ENCODE results near the gene POU6F2. TPM values are rescaled to one million over a fixed set of nuclear protein-coding genes. Genes with fewer than 3 reads are reported as not detected.

Gene POU6F2
- total RNA-seq, 4 donors from 2014 or later = 0.48 to 0.82 TPM; not detected in 2

DNA sequence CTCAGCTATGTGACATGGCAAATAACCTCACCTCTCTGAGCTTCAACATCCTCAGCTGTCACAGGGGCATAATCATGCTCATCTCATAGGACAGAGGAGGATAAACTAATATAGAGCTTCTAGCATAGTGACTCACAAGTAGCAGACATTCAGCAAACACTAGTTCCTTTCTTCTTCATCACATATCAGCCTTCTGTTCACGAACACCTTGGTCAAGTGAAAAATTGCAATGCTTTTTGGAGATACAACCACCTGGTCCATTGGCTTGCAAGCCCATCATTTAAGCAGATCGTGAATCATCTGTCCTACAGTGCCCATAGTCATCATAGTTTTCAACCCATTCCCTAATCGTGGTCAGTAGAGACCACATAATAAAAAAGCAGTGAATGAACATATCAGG lies 310.6 kb downstream of the POU6F2 start:
- H3K9me3 ChIP-seq = no peaks in the 10 kb centered on the region
- H3K27me3 ChIP-seq = no peaks in the 10 kb centered on the region
- no peak overlapping the region for H3K4me3 ChIP-seq
- no peaks in the 10 kb centered on the region for H3K36me3 ChIP-seq
- no peak overlapping the region for H3K27ac ChIP-seq
- intact Hi-C loops (cut with DNase I; ENCODE audit: low total_unique reads) (no loop called here), in situ Hi-C loops (cut with MboI; ENCODE audit: low pct_ligation_motif_present in 1 of 4, low pct_unique_long_range_greater_than_20kb in 1 of 4, low sequenced_read_pairs in 3 of 4) (no loop called here)
- TF ChIP-seq, protein P1, sequence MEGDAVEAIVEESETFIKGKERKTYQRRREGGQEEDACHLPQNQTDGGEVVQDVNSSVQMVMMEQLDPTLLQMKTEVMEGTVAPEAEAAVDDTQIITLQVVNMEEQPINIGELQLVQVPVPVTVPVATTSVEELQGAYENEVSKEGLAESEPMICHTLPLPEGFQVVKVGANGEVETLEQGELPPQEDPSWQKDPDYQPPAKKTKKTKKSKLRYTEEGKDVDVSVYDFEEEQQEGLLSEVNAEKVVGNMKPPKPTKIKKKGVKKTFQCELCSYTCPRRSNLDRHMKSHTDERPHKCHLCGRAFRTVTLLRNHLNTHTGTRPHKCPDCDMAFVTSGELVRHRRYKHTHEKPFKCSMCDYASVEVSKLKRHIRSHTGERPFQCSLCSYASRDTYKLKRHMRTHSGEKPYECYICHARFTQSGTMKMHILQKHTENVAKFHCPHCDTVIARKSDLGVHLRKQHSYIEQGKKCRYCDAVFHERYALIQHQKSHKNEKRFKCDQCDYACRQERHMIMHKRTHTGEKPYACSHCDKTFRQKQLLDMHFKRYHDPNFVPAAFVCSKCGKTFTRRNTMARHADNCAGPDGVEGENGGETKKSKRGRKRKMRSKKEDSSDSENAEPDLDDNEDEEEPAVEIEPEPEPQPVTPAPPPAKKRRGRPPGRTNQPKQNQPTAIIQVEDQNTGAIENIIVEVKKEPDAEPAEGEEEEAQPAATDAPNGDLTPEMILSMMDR (IDR thresholded peaks at IDR 0.05) = no peak
- TF ChIP-seq EP300 (IDR thresholded peaks at IDR 0.05; ENCODE audit: low read depth) = no peak
- TF ChIP-seq POLR2A (IDR thresholded peaks at IDR 0.05) = no peak
- TF ChIP-seq POLR2AphosphoS5 (IDR thresholded peaks at IDR 0.05) = no peak
- WGBS, 2 donors (ENCODE audit: low coverage in 1 of 2) = 68 to 100% methylated on average over 1 to 3 of the region's 3 CpGs
- DNase-seq = no peak
- no peaks in the 10 kb centered on the region for H3K4me1 ChIP-seq

DNA sequence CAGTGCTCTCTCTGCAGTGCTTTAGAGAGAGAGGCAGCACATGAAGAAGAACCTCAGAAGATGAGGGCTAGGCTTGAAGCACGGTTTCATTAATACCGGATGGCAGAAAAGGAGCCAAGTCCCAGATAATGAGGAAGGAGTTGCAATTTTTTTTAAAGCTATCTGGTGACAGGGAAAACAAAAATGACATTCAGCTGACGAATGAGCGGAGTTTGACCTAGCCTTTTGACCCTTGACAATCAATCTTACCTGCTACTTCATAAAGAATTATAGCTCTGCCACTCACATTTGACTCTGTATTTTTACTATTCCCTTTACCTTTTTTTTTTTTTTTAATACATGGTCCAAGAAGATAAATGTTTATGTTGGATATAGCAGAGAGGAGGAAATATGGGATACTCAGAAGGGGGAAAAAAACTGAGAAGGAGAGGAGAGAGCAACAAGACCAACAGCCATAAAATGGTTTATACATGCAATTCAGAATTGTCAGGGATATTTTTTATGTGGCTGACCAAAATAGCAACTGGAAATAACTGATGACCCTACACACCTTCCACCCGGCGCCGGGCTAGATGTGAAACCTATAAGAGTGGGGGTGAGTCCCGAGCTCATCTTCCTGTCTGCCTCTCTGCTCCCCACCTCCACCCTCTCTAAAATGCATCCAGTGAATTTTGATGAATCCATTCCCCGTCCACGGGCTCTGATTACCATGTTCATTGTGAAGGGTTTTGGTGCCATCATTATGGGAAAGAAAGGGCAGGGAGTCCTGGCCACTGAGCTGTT lies 314.1 kb downstream of the POU6F2 start:
- Histone ChIP-seq H3K27me3 (no peaks in the 10 kb centered on the region), H3K36me3 (no peaks in the 10 kb centered on the region), H3K9me3 (no peaks in the 10 kb centered on the region), H3K4me3 (no peak overlapping the region), H3K4me1 (no peaks in the 10 kb centered on the region), H3K27ac (no peak overlapping the region)
- intact Hi-C loops (cut with DNase I; ENCODE audit: low total_unique reads) (loop anchor here (5.0 kb wide), 1 partner anchor 875 kb away; no protein-coding TSS in a partner anchor), in situ Hi-C loops (cut with MboI; ENCODE audit: low pct_ligation_motif_present in 1 of 4, low pct_unique_long_range_greater_than_20kb in 1 of 4, low sequenced_read_pairs in 3 of 4) (no loop called here)
- WGBS, 2 donors (ENCODE audit: low coverage in 1 of 2) = 35 to 50% methylated on average over 4 to 10 of the region's 10 CpGs
- no peak for DNase-seq
- TF ChIP-seq EP300 (IDR thresholded peaks at IDR 0.05; ENCODE audit: low read depth) = no peak
- TF ChIP-seq, protein P1 (IDR thresholded peaks at IDR 0.05) = no peak
- no peak for TF ChIP-seq POLR2AphosphoS5 (IDR thresholded peaks at IDR 0.05)
- no peak for TF ChIP-seq POLR2A (IDR thresholded peaks at IDR 0.05)

DNA sequence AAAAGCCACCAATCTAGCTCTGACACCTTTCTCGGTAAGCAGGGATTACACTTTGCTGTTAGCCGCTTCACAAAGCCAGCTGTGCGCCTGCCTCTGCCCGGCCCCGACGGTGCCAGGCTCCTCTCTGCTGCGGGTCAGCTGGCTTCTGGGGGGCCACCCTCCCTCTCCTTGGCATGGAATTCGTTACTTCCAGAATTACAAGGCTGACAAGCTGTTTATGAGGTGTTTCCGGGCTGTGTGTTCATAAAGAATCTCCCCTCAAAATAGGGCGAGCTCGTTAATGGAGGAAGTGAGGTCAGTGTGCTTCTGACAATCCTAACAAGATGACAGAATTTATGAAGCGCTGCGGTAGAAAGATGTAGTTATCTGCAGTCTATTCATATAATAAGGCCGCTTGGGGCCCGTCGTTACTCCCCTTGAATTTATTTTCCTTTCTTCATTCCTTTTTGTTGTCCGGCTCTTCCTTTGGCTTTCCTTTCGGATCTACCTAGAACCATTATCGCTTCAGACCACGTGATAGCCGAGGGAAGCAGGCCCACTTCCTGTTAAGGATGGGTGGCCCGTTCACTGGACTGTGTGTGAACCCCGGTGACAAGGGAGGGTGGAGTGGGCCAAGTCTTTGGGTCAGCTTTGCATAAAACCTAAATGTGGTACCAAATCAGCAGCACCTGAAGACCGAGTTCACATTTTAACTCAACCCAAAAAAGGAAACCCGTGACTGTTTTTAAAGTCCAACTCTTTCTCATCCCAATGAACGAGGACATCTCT lies 315.5 kb downstream of the POU6F2 start:
- 63 to 78% methylated on average over 23 to 26 of the region's 26 CpGs for WGBS, 2 donors (ENCODE audit: low coverage in 1 of 2)

DNA sequence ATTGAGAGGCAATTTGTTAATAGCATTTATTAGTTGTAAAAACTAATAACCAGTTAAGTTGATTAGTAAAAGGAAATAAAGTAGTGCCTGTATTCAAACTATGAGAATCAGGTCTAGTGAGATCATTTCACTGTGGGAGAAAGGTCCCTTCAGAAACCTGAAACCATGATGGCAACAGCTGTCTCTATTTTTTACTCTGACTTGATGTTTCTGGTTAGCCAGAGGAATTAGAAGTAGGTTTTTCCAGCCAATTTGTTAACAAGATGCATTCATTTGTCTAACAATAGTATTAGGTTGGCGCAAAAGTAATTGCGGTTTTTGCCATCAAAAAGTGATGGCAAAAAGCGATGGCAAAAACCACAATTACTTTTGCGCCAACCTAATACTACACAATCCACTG lies 316.3 kb downstream of the POU6F2 start:
- in situ Hi-C loops (cut with MboI; ENCODE audit: low pct_ligation_motif_present in 1 of 4, low pct_unique_long_range_greater_than_20kb in 1 of 4, low sequenced_read_pairs in 3 of 4) = no loop called here

More for the DNA sequence above, 315.5 kb downstream of the POU6F2 start:
- Histone ChIP-seq H3K4me3 (no peak overlapping the region), H3K9me3 (no peaks in the 10 kb centered on the region), H3K27me3 (no peaks in the 10 kb centered on the region), H3K36me3 (no peaks in the 10 kb centered on the region), H3K27ac (no peak overlapping the region), H3K4me1 (no peaks in the 10 kb centered on the region)
- TF ChIP-seq EP300 (IDR thresholded peaks at IDR 0.05; ENCODE audit: low read depth) (no peak), POLR2A (IDR thresholded peaks at IDR 0.05) (no peak), POLR2AphosphoS5 (IDR thresholded peaks at IDR 0.05) (no peak)
- TF ChIP-seq, protein P1 (IDR thresholded peaks at IDR 0.05) = no peak
- DNase-seq = no peak
- in situ Hi-C loops (cut with MboI; ENCODE audit: low pct_ligation_motif_present in 1 of 4, low pct_unique_long_range_greater_than_20kb in 1 of 4, low sequenced_read_pairs in 3 of 4) = no loop called here
- intact Hi-C loops (cut with DNase I; ENCODE audit: low total_unique reads) = loop anchor here (5.0 kb wide), 1 partner anchor 874 kb away; no protein-coding TSS in a partner anchor

More for the DNA sequence above, 316.3 kb downstream of the POU6F2 start:
- 97 to 100% methylated on average over 3 to 4 of the region's 4 CpGs for WGBS, 2 donors (ENCODE audit: low coverage in 1 of 2)
- Histone ChIP-seq H3K4me1 (no peaks in the 10 kb centered on the region), H3K4me3 (no peak overlapping the region), H3K9me3 (no peaks in the 10 kb centered on the region), H3K27me3 (no peaks in the 10 kb centered on the region), H3K27ac (no peak overlapping the region), H3K36me3 (no peaks in the 10 kb centered on the region)
- intact Hi-C loops (cut with DNase I; ENCODE audit: low total_unique reads) = loop anchor here (5.0 kb wide), 1 partner anchor 873 kb away; no protein-coding TSS in a partner anchor
- TF ChIP-seq, protein P1 (IDR thresholded peaks at IDR 0.05) = no peak
- TF ChIP-seq POLR2AphosphoS5 (IDR thresholded peaks at IDR 0.05) (no peak), POLR2A (IDR thresholded peaks at IDR 0.05) (no peak), EP300 (IDR thresholded peaks at IDR 0.05; ENCODE audit: low read depth) (no peak)
- no peak for DNase-seq

All from transverse colon (tissue), 4 donors.